Right ventricle myocardium superior (tissue), 1 donor: ENCODE results near the gene PCID2. TPM values are rescaled to one million over a fixed set of nuclear protein-coding genes. Genes with fewer than 3 reads are reported as not detected.

Experiments used
- ATAC-seq: fragments of 200-7000 bp; cut with Tn5 transposase; one replicate; pipeline ENCODE4 v1.9.1; 2020; ENCODE audit warnings: mild to moderate bottlenecking; ENCODE audit not compliant: poor library complexity
- DNase-seq: peaks from one replicate; pipeline ENCODE4 v3.0.0-alpha.2; 2020
- intact Hi-C: fragments of 100-400 bp; cut with DNase I; formaldehyde crosslinking; loops from one replicate; pipeline ENCODE4 v1.11.2; 2022
- total RNA-seq: library from RNA; stranded (reverse); fragmentation: NEBNext Ultra II Directional; extraction: Animal tissue kit (Norgen Biotek cat#: 25700); gene quantifications from one replicate; pipeline ENCODE4 v1.2.1, GENCODE V29; 2021
- donor health status: DM: no; HTN: yes; CAD: no; lungs with severe emphysema.

PCID2 gene
- total RNA-seq, 1 donor from 2014 or later: 54.4 TPM

- DNase-seq (no peak), ATAC-seq (no peak)
- intact Hi-C loops: no loop called here
Observed at GRCh38 chr13:113157206-113157928, 51.1 kb downstream of the PCID2 start.

GRCh38 chr13:113155982-113156655, 52.4 kb downstream of the PCID2 start:
- ATAC-seq (no peak), DNase-seq (no peak)
- intact Hi-C loops: no loop called here

- no peak for ATAC-seq
- DNase-seq: no peak
- intact Hi-C loops: no loop called here
Observed at GRCh38 chr13:113155201-113155600, 53.3 kb downstream of the PCID2 start.

GRCh38 chr13:113153810-113154748, 54.4 kb downstream of the PCID2 start:
- DNase-seq (peak; percentile 88), ATAC-seq (peak; percentile 84)
- intact Hi-C loops: no loop called here

- DNase-seq (peak; percentile 77), ATAC-seq (peak; percentile 76)
- intact Hi-C loops: no loop called here
Observed at GRCh38 chr13:113152984-113153809, 55.3 kb downstream of the PCID2 start.

GRCh38 chr13:113152691-113152983, 55.8 kb downstream of the PCID2 start:
- DNase-seq: no peak
- no peak for ATAC-seq
- intact Hi-C loops: no loop called here

- intact Hi-C loops: no loop called here
- ATAC-seq: peak; percentile 38
- no peak for DNase-seq
Observed at GRCh38 chr13:113151745-113152690, 56.5 kb downstream of the PCID2 start.

GRCh38 chr13:113150550-113151365, 57.7 kb downstream of the PCID2 start:
- intact Hi-C loops: no loop called here
- DNase-seq (no peak), ATAC-seq (no peak)

GRCh38 chr13:113149711-113150549, 58.5 kb downstream of the PCID2 start:
- DNase-seq (no peak), ATAC-seq (no peak)
- intact Hi-C loops: no loop called here

GRCh38 chr13:113148940-113149503, 59.4 kb downstream of the PCID2 start:
- intact Hi-C loops: no loop called here
- no peak for ATAC-seq
- no peak for DNase-seq

- no peak for ATAC-seq
- intact Hi-C loops: no loop called here
- no peak for DNase-seq
Observed at GRCh38 chr13:113148407-113148806, 60.1 kb downstream of the PCID2 start.

GRCh38 chr13:113147206-113147605, 61.3 kb downstream of the PCID2 start:
- no peak for DNase-seq
- ATAC-seq: no peak
- intact Hi-C loops: no loop called here

GRCh38 chr13:113146750-113147149, 61.7 kb downstream of the PCID2 start:
- intact Hi-C loops: no loop called here
- no peak for DNase-seq

GRCh38 chr13:113145911-113146598, 62.4 kb downstream of the PCID2 start:
- DNase-seq (no peak), ATAC-seq (no peak)
- intact Hi-C loops: no loop called here

More at GRCh38 chr13:113146750-113147149, 61.7 kb downstream of the PCID2 start:
- ATAC-seq: no peak

GRCh38 chr13:113145496-113145895, 63.0 kb downstream of the PCID2 start:
- DNase-seq: no peak
- intact Hi-C loops: no loop called here
- ATAC-seq: no peak
